Astrocyte (in vitro differentiated cells and primary cell): Measurements from ENCODE around the gene FAM180A.

Source experiments
- EZH2 ChIP-seq: IDR thresholded peaks from 2 replicates; pipeline ENCODE4 v1.6.1; 2012; ENCODE audit warnings: mild to moderate bottlenecking, low read length, inconsistent platforms; ENCODE audit not compliant: insufficient read depth
- TF ChIP-seq, protein P1 (sequence below): IDR thresholded peaks from 2 replicates; pipeline ENCODE4 v1.5.1; 2011; ENCODE audit warnings: low read depth, mild to moderate bottlenecking, inconsistent platforms, low read length, moderate library complexity; ENCODE audit not compliant: insufficient read depth

GRCh38 chr7:135743907-135744731, 4.5 kb downstream of the FAM180A start:
- TF ChIP-seq, protein P1, sequence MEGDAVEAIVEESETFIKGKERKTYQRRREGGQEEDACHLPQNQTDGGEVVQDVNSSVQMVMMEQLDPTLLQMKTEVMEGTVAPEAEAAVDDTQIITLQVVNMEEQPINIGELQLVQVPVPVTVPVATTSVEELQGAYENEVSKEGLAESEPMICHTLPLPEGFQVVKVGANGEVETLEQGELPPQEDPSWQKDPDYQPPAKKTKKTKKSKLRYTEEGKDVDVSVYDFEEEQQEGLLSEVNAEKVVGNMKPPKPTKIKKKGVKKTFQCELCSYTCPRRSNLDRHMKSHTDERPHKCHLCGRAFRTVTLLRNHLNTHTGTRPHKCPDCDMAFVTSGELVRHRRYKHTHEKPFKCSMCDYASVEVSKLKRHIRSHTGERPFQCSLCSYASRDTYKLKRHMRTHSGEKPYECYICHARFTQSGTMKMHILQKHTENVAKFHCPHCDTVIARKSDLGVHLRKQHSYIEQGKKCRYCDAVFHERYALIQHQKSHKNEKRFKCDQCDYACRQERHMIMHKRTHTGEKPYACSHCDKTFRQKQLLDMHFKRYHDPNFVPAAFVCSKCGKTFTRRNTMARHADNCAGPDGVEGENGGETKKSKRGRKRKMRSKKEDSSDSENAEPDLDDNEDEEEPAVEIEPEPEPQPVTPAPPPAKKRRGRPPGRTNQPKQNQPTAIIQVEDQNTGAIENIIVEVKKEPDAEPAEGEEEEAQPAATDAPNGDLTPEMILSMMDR: no peak
- no peak for TF ChIP-seq EZH2
